GM12872 (cell line): ENCODE data around the gene ALG5.

Source experiments
- CTCF ChIP-seq: IDR thresholded peaks from 3 replicates; pipeline ENCODE4 v1.5.1; 2011; ENCODE audit warnings: low read depth, mild to moderate bottlenecking, low read length, moderate library complexity; ENCODE audit not compliant: insufficient read depth

Gene ALG5

DNA sequence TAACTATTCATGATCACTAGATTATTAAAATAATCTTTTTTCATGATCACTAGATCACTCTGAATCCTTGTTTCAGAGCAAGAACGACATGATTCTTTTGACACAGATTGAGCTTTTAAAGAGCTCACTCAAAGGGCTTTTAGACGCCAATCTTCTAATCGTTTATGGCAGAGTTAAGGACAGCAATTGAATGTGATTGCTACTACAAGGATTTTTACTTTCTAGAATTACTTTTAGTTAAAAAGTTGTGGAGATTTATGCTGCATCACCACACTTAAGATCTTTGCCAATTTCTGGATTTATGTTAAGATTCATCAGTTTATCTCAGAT is 2.7 kb upstream of the ALG5 start:
- no peak for TF ChIP-seq CTCF

GRCh38 chr13:36998624-36999041 is 507 bp downstream of the ALG5 start:
- TF ChIP-seq CTCF = no peak

DNA sequence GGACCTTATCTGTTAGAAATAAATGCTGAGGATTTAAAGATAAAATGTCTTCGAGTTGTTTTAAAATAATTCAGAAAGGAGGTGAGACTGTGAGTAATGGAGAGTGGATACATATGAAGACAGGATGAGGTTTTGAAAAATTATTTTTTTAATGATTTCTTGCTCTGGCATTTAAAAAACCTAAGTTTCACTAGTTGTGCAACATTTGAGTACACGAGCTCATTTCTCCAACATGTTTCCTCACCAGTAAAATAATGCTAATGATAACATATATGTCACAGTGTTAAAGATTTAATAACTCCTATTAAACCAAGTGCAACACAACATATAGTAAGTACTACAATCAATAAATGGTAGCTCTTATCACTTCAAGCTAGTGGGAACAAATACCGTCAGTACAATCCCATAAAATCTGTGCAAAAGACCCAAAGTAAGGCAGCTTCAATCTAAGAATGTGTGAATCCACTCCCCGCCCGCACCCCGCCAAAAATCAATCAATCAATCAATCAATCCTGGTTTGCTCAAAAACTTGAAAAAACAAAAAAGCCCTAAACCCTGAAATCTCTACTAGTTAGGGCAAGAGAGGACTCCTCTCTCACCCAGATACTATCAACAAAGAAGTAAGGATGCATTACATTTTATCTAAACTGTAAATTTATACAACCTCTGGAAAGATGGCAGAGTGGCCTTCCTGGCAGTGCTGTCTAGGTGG is 1.3 kb downstream of the ALG5 start:
- no peak for TF ChIP-seq CTCF

- no peak for TF ChIP-seq CTCF
These were observed 6.8 kb downstream of the ALG5 start for GRCh38 chr13:36992362-36992761.

DNA sequence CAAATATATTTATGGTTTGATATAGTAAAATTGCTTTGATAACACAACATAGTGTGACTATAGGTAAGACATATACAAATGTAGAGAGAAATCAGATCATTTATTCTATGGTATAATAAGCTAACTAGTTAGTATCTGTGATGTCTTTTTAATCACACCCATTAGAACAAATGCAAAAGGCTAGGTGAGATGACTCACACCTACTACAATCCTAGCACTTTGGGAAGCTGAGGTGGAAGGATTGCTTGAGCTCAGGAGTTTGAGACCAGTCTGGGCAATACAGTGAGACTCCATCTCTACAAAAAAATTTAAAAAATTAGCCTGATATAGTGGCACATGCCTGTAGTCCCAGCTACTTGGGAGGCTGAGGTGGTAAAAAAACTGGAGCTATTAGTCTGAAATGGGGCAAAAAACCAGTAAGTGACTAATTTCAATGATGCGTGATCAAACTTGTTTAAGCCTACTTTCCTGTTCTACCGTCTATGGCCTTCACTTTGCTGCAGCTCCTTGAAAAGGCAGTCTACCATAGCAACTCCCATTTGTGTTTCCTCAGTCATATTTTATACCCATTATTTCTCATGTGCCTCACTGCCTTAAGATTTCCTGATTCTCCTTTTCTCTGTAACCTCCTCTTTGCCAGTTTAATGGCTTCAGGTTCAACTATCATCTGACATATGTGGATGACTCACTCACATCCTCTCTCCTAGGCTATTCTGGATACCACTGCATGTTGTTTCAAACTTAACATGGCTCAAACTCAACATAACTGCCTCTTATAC is 12.5 kb downstream of the ALG5 start:
- TF ChIP-seq CTCF = no peak

- TF ChIP-seq CTCF = peak; percentile 39; the same call in 2 of the 3 replicates
These were observed 17.9 kb downstream of the ALG5 start for GRCh38 chr13:36981156-36981743.

- no peak for TF ChIP-seq CTCF
These were observed 19.6 kb downstream of the ALG5 start for GRCh38 chr13:36979361-36980050.
